Osteocyte (in vitro differentiated cells): ENCODE data around the gene PCDHA3. TPM values are rescaled to one million over a fixed set of nuclear protein-coding genes. Genes with fewer than 3 reads are reported as not detected.
"Not testable (repeated sequence)": the region's sequence is repeated elsewhere in the genome, so short reads cannot be mapped to it uniquely, and the experiment has no call there.

Experiments
- DNase-seq: peaks from one replicate; pipeline ENCODE4 v3.0.0; 2021; ENCODE audit warnings: mixed read lengths; ENCODE audit not compliant: unreplicated experiment; ENCODE audit errors: extremely low spot score
- H3K27ac Mint-ChIP-seq: one replicate; pipeline ENCODE4 v1.8.0; 2021; ENCODE audit warnings: mild to moderate bottlenecking, mixed read lengths; ENCODE audit not compliant: unreplicated experiment
- H3K27me3 Mint-ChIP-seq: one replicate; pipeline ENCODE4 v1.8.0; 2021; ENCODE audit warnings: mixed read lengths; ENCODE audit not compliant: unreplicated experiment
- H3K36me3 Mint-ChIP-seq: one replicate; pipeline ENCODE4 v1.8.0; 2021; ENCODE audit warnings: mixed read lengths; ENCODE audit not compliant: unreplicated experiment
- H3K4me1 Mint-ChIP-seq: one replicate; pipeline ENCODE4 v1.8.0; 2021; ENCODE audit warnings: mixed read lengths; ENCODE audit not compliant: unreplicated experiment
- H3K4me3 Mint-ChIP-seq: one replicate; pipeline ENCODE4 v1.8.0; 2021; ENCODE audit warnings: mild to moderate bottlenecking, moderate library complexity, mixed read lengths; ENCODE audit not compliant: unreplicated experiment
- H3K9me3 Mint-ChIP-seq: one replicate; pipeline ENCODE4 v1.8.0; 2021; ENCODE audit warnings: mixed read lengths; ENCODE audit not compliant: unreplicated experiment
- total RNA-seq: library from RNA; stranded (reverse); gene quantifications from 2 replicates; pipeline ENCODE4 v1.2.1, GENCODE V29; 2021
- TF ChIP-seq, protein P1 (sequence below): fragments of 200-600 bp; sonication (generic); IDR thresholded peaks from 2 replicates; pipeline ENCODE4 v1.5.0; 2021; ENCODE audit warnings: antibody characterized with exemption, mild to moderate bottlenecking, moderate library complexity

The PCDHA3 gene
- total RNA-seq, 1 donor from 2014 or later, result 0.19 TPM

- TF ChIP-seq, protein P1, sequence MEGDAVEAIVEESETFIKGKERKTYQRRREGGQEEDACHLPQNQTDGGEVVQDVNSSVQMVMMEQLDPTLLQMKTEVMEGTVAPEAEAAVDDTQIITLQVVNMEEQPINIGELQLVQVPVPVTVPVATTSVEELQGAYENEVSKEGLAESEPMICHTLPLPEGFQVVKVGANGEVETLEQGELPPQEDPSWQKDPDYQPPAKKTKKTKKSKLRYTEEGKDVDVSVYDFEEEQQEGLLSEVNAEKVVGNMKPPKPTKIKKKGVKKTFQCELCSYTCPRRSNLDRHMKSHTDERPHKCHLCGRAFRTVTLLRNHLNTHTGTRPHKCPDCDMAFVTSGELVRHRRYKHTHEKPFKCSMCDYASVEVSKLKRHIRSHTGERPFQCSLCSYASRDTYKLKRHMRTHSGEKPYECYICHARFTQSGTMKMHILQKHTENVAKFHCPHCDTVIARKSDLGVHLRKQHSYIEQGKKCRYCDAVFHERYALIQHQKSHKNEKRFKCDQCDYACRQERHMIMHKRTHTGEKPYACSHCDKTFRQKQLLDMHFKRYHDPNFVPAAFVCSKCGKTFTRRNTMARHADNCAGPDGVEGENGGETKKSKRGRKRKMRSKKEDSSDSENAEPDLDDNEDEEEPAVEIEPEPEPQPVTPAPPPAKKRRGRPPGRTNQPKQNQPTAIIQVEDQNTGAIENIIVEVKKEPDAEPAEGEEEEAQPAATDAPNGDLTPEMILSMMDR, result no peak
- Mint-ChIP-seq H3K4me3 (no peak overlapping the region), H3K27ac (no peak overlapping the region), H3K36me3 (peaks cover 5% of the 10 kb centered on the region), H3K9me3 (peaks cover 34% of the 10 kb centered on the region), H3K27me3 (no peaks in the 10 kb centered on the region), H3K4me1 (no peaks in the 10 kb centered on the region)
- no peak for DNase-seq
These were observed 4.2 kb upstream of the PCDHA3 start for GRCh38 chr5:140796718-140797095.

DNA sequence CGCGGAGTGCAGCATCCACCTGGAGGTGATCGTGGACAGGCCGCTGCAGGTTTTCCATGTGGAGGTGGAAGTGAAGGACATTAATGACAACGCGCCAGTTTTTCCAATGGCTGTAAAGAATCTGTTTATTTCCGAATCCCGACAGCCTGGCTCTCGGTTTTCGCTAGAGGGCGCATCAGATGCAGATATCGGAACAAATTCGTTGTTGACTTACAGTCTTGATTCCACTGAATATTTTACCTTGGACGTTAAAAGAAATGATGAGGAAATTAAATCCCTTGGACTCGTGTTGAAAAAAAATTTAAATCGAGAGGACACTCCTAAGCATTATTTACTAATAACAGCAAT lies 611 bp downstream of the PCDHA3 start:
- Mint-ChIP-seq H3K27me3 (no peaks in the 10 kb centered on the region), H3K27ac (no peak overlapping the region), H3K4me1 (no peaks in the 10 kb centered on the region), H3K36me3 (peaks cover 5% of the 10 kb centered on the region), H3K9me3 (peaks cover 12% of the 10 kb centered on the region), H3K4me3 (no peak overlapping the region)
- TF ChIP-seq, protein P1, result no peak
- DNase-seq, result no peak

GRCh38 chr5:140802381-140802780 lies 1.5 kb downstream of the PCDHA3 start:
- H3K27me3 Mint-ChIP-seq, DNase-seq, H3K36me3 Mint-ChIP-seq, H3K4me1 Mint-ChIP-seq, H3K27ac Mint-ChIP-seq, H3K4me3 Mint-ChIP-seq: not testable (repeated sequence)
- H3K9me3 Mint-ChIP-seq, result peaks cover 10% of the 10 kb centered on the region

DNA sequence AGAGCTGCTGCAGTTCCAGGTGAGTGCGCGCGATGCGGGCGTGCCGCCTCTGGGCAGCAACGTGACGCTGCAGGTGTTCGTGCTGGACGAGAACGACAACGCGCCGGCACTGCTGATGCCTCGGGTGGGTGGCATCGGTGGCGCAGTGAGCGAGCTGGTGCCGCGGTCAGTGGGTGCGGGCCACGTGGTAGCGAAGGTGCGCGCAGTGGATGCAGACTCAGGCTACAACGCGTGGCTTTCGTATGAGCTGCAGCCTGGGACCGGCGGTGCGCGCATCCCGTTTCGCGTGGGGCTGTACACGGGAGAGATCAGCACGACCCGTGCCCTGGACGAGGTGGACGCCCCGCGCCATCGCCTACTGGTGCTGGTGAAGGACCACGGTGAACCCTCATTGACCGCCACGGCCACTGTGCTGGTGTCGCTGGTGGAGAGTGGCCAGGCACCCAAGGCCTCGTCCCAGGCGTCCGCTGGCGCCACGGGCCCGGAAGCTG lies 2.0 kb downstream of the PCDHA3 start:
- Mint-ChIP-seq H3K27me3 (no peaks in the 10 kb centered on the region), H3K27ac (no peak overlapping the region), H3K36me3 (peaks cover 2% of the 10 kb centered on the region), H3K9me3 (peaks cover 9% of the 10 kb centered on the region), H3K4me3 (no peak overlapping the region), H3K4me1 (peaks cover 4% of the 10 kb centered on the region)
- TF ChIP-seq, protein P1, result no peak
- DNase-seq, result peak; percentile 84

- TF ChIP-seq, protein P1, result peak; percentile 73
- peak within 1 kb of the TSS; percentile 86 for H3K4me3 Mint-ChIP-seq
- H3K27ac Mint-ChIP-seq, result peak within 1 kb of the TSS; percentile 83
- H3K9me3 Mint-ChIP-seq, result peaks cover 6% of the 10 kb centered on the region
- DNase-seq, result peak; percentile 91
- no peaks in the 10 kb centered on the region for H3K27me3 Mint-ChIP-seq
- H3K36me3 Mint-ChIP-seq, result no peaks in the 10 kb centered on the region
- H3K4me1 Mint-ChIP-seq, result peaks cover 13% of the 10 kb centered on the region
These were observed 6.2 kb downstream of the PCDHA3 start, which contains the start of gene PCDHA4 for GRCh38 chr5:140806834-140807775. TSS of gene PCDHA4 (plus strand) at chr5:140807068.

- peaks cover 13% of the 10 kb centered on the region for H3K4me1 Mint-ChIP-seq
- not testable (repeated sequence) for H3K9me3 Mint-ChIP-seq, H3K27me3 Mint-ChIP-seq, H3K4me3 Mint-ChIP-seq, DNase-seq, H3K27ac Mint-ChIP-seq, H3K36me3 Mint-ChIP-seq
These were observed 7.5 kb downstream of the PCDHA3 start for GRCh38 chr5:140808241-140808888.
